HTERT RPE-1 (cell line): ENCODE data around the gene NOS1AP.
"Not testable (repeated sequence)": the region's sequence is repeated elsewhere in the genome, so short reads cannot be mapped to it uniquely, and the experiment has no call there.

Experiments used
- in situ Hi-C: fragments of 300-500 bp; cut with MboI; formaldehyde crosslinking; loops from 4 replicates; pipeline ENCODE4 v1.14.3; 2020; ENCODE audit warnings: low sequenced_read_pairs

NOS1AP gene

GRCh38 chr1:162056579-162056978 lies 12.9 kb upstream of the NOS1AP start:
- in situ Hi-C loops: no loop called here

GRCh38 chr1:162059721-162060120 lies 9.8 kb upstream of the NOS1AP start:
- in situ Hi-C loops: no loop called here

GRCh38 chr1:162060314-162060713 lies 9.2 kb upstream of the NOS1AP start:
- in situ Hi-C loops: no loop called here

- in situ Hi-C loops: no loop called here
These were observed 6.9 kb upstream of the NOS1AP start for GRCh38 chr1:162062542-162063015.

- in situ Hi-C loops: no loop called here
These were observed 4.5 kb upstream of the NOS1AP start for GRCh38 chr1:162065016-162065415.

- in situ Hi-C loops: not testable (repeated sequence)
These were observed 2.7 kb upstream of the NOS1AP start for GRCh38 chr1:162066836-162067235.

GRCh38 chr1:162067466-162067865 lies 2.0 kb upstream of the NOS1AP start:
- in situ Hi-C loops: no loop called here

GRCh38 chr1:162068301-162068700 lies 1.2 kb upstream of the NOS1AP start:
- in situ Hi-C loops: no loop called here

GRCh38 chr1:162070094-162070748 lies 730 bp downstream of the NOS1AP start:
- in situ Hi-C loops: no loop called here

- in situ Hi-C loops: no loop called here
These were observed 1.3 kb downstream of the NOS1AP start for GRCh38 chr1:162070825-162071224.

- in situ Hi-C loops: no loop called here
These were observed 3.2 kb downstream of the NOS1AP start for GRCh38 chr1:162072740-162073139.

- in situ Hi-C loops: no loop called here
These were observed 5.0 kb downstream of the NOS1AP start for GRCh38 chr1:162074276-162075005.

GRCh38 chr1:162075862-162076261 lies 6.4 kb downstream of the NOS1AP start:
- in situ Hi-C loops: no loop called here

GRCh38 chr1:162077648-162078299 lies 8.3 kb downstream of the NOS1AP start:
- in situ Hi-C loops: no loop called here

GRCh38 chr1:162079030-162079429 lies 9.5 kb downstream of the NOS1AP start:
- in situ Hi-C loops: no loop called here

- in situ Hi-C loops: no loop called here
These were observed 11.1 kb downstream of the NOS1AP start for GRCh38 chr1:162080472-162081015.

- in situ Hi-C loops: no loop called here
These were observed 11.8 kb downstream of the NOS1AP start for GRCh38 chr1:162081316-162081715.

GRCh38 chr1:162082080-162082479 lies 12.6 kb downstream of the NOS1AP start:
- in situ Hi-C loops: not testable (repeated sequence)

GRCh38 chr1:162083273-162083672 lies 13.8 kb downstream of the NOS1AP start:
- in situ Hi-C loops: no loop called here

- in situ Hi-C loops: no loop called here
These were observed 16.5 kb downstream of the NOS1AP start for GRCh38 chr1:162085991-162086390.

GRCh38 chr1:162087111-162087510 lies 17.6 kb downstream of the NOS1AP start:
- in situ Hi-C loops: no loop called here

- in situ Hi-C loops: no loop called here
These were observed 18.1 kb downstream of the NOS1AP start for GRCh38 chr1:162087574-162087973.
